GM23248 (cell line): Measurements from ENCODE around the gene ARHGAP26. TPM values are rescaled to one million over a fixed set of nuclear protein-coding genes. Genes with fewer than 3 reads are reported as not detected.

Experiments
- DNase-seq: peaks from one replicate; pipeline ENCODE4 v3.0.0-alpha.2; 2015
- H2AFZ ChIP-seq: fragments of 200-600 bp; sonication (generic); 2 replicates; pipeline ENCODE4 v1.6.1; 2016; ENCODE audit warnings: antibody characterized with exemption
- H3F3A ChIP-seq: fragments of 200-600 bp; sonication (generic); 2 replicates; pipeline ENCODE4 v1.6.1; 2016; ENCODE audit warnings: mild to moderate bottlenecking, antibody characterized with exemption, mixed run types; ENCODE audit not compliant: insufficient read depth
- H3K27ac ChIP-seq: fragments of 200-600 bp; sonication (generic); 2 replicates; pipeline ENCODE4 v1.5.1; 2016; ENCODE audit warnings: mild to moderate bottlenecking
- H3K27me3 ChIP-seq: fragments of 200-600 bp; sonication (generic); replicated peaks from 2 replicates; pipeline ENCODE4 v1.6.1; 2016; ENCODE audit warnings: mild to moderate bottlenecking; ENCODE audit not compliant: insufficient read depth
- H3K36me3 ChIP-seq: fragments of 200-600 bp; sonication (generic); 2 replicates; pipeline ENCODE4 v1.6.1; 2016; ENCODE audit warnings: low read depth, mild to moderate bottlenecking
- H3K4me1 ChIP-seq: fragments of 200-600 bp; sonication (generic); 2 replicates; pipeline ENCODE4 v1.6.1; 2016; ENCODE audit warnings: mild to moderate bottlenecking; ENCODE audit not compliant: insufficient read depth
- H3K4me2 ChIP-seq: fragments of 200-600 bp; sonication (generic); one replicate; pipeline ENCODE4 v1.6.1; 2016; ENCODE audit warnings: mild to moderate bottlenecking; ENCODE audit not compliant: unreplicated experiment
- H3K4me3 ChIP-seq: fragments of 200-600 bp; sonication (generic); 2 replicates; pipeline ENCODE4 v1.5.1; 2016; ENCODE audit warnings: mild to moderate bottlenecking
- H3K79me2 ChIP-seq: fragments of 200-600 bp; sonication (generic); 2 replicates; pipeline ENCODE4 v1.6.1; 2016; ENCODE audit warnings: mild to moderate bottlenecking; ENCODE audit not compliant: insufficient read depth
- H3K9ac ChIP-seq: fragments of 200-600 bp; sonication (generic); 2 replicates; pipeline ENCODE4 v1.6.1; 2016; ENCODE audit warnings: mild to moderate bottlenecking
- H3K9me2 ChIP-seq: fragments of 200-600 bp; sonication (generic); 2 replicates; pipeline ENCODE4 v1.6.1; 2016; ENCODE audit warnings: mixed run types, mild to moderate bottlenecking, moderate library complexity; ENCODE audit not compliant: insufficient read depth
- H3K9me3 ChIP-seq: fragments of 200-600 bp; sonication (generic); one replicate; pipeline ENCODE4 v1.6.1; 2017; ENCODE audit warnings: low read depth
- H4K20me1 ChIP-seq: fragments of 200-600 bp; sonication (generic); 2 replicates; pipeline ENCODE4 v1.6.0; 2016; ENCODE audit not compliant: insufficient read depth
- EZH2 ChIP-seq: fragments of 200-600 bp; sonication (generic); IDR thresholded peaks from 2 replicates; pipeline ENCODE4 v1.6.1; 2018; ENCODE audit warnings: antibody characterized with exemption, mild to moderate bottlenecking; ENCODE audit not compliant: insufficient read depth, poor library complexity, severe bottlenecking
- EZH2phosphoT487 ChIP-seq: fragments of 200-600 bp; sonication (generic); IDR thresholded peaks from 2 replicates; pipeline ENCODE4 v1.6.1; 2018; ENCODE audit warnings: antibody characterized with exemption, moderate library complexity, mild to moderate bottlenecking, low read depth; ENCODE audit not compliant: insufficient read depth
- WGBS, 2 experiments: methylation state at CpG; one replicate each; pipeline ENCODE4 v1.1.6; 2015 to 2017; ENCODE audit warnings: low lambda C conversion rate in 2 of 2, low coverage in 1 of 2; ENCODE audit errors: missing lambda C conversion rate in 2 of 2; 5-methylcytosine and 5-hydroxymethylcytosine counted together
- in situ Hi-C: fragments of 300-500 bp; cut with MboI; formaldehyde crosslinking; loops from 2 replicates; pipeline ENCODE4 v1.15.0; 2020
- polyA plus RNA-seq: library from polyadenylated mRNA; unstranded; fragments of >200 nt; fragmentation: Nextera tagmentation; extraction: Ambion mirVana; gene quantifications from 2 replicates; pipeline ENCODE4 v1.2.1, GENCODE V29; 2016
- total RNA-seq: library from RNA; depleted of rRNA; stranded (reverse); fragments of >200 nt; shearing (Covaris generic); gene quantifications from 2 replicates; pipeline ENCODE4 v1.2.3, GENCODE V29; 2014

ARHGAP26 gene
- total and polyA plus RNA-seq, 2 experiments from 2014 or later: 1.6 to 1.7 TPM

GRCh38 chr5:142842994-142843905 lies 73.1 kb downstream of the ARHGAP26 start:
- peaks cover 21% of the 10 kb centered on the region for H3F3A ChIP-seq
- no peaks in the 10 kb centered on the region for H3K27me3 ChIP-seq
- H3K79me2 ChIP-seq: no peaks in the 10 kb centered on the region
- H3K27ac ChIP-seq: no peak overlapping the region
- no peaks in the 10 kb centered on the region for H3K36me3 ChIP-seq
- no peaks in the 10 kb centered on the region for H3K9me3 ChIP-seq
- peaks cover 31% of the 10 kb centered on the region for H3K4me1 ChIP-seq
- H4K20me1 ChIP-seq: no peaks in the 10 kb centered on the region
- DNase-seq: no peak
- no peak overlapping the region for H3K4me3 ChIP-seq
- TF ChIP-seq EZH2 (no peak), EZH2phosphoT487 (no peak)
- H3K9ac ChIP-seq: no peak overlapping the region
- H2AFZ ChIP-seq: no peak overlapping the region
- no peaks in the 10 kb centered on the region for H3K9me2 ChIP-seq
- H3K4me2 ChIP-seq: no peak overlapping the region
- WGBS, 2 experiments: 70 to 77% methylated on average over 6 of the region's 6 CpGs
- in situ Hi-C loops: no loop called here

GRCh38 chr5:142844866-142845265 lies 74.7 kb downstream of the ARHGAP26 start:
- WGBS, 2 experiments: 74 to 77% methylated on average over 7 of the region's 7 CpGs
- Histone ChIP-seq H3K36me3 (no peaks in the 10 kb centered on the region), H3K4me3 (no peak overlapping the region), H4K20me1 (no peaks in the 10 kb centered on the region), H3K27ac (no peak overlapping the region), H3K9ac (no peak overlapping the region), H3K79me2 (no peaks in the 10 kb centered on the region), H3K4me1 (peaks cover 29% of the 10 kb centered on the region), H3K4me2 (no peak overlapping the region), H3K9me3 (no peaks in the 10 kb centered on the region), H3F3A (peaks cover 18% of the 10 kb centered on the region; the same call in 1 of the 2 replicates), H3K27me3 (no peaks in the 10 kb centered on the region), H2AFZ (no peak overlapping the region), H3K9me2 (no peaks in the 10 kb centered on the region)
- in situ Hi-C loops: no loop called here
- DNase-seq: no peak
- TF ChIP-seq EZH2 (no peak), EZH2phosphoT487 (no peak)

- Histone ChIP-seq H3K4me1 (peaks cover 24% of the 10 kb centered on the region), H3K79me2 (no peaks in the 10 kb centered on the region), H3K4me3 (no peak overlapping the region), H3K27me3 (no peaks in the 10 kb centered on the region), H3K9ac (no peak overlapping the region), H3K27ac (no peak overlapping the region), H3K9me2 (no peaks in the 10 kb centered on the region), H4K20me1 (no peaks in the 10 kb centered on the region), H3F3A (peaks cover 15% of the 10 kb centered on the region; the same call in 1 of the 2 replicates), H3K9me3 (no peaks in the 10 kb centered on the region), H3K36me3 (no peaks in the 10 kb centered on the region), H3K4me2 (no peak overlapping the region), H2AFZ (no peak overlapping the region)
- DNase-seq: no peak
- no peak for TF ChIP-seq EZH2phosphoT487
- no peak for TF ChIP-seq EZH2
- 85% methylated on average over 4 of the region's 4 CpGs for WGBS, 2 experiments
- in situ Hi-C loops: no loop called here
Observed at GRCh38 chr5:142845402-142845921, 75.3 kb downstream of the ARHGAP26 start.

GRCh38 chr5:142845954-142846398 lies 75.8 kb downstream of the ARHGAP26 start:
- no peaks in the 10 kb centered on the region for H3K36me3 ChIP-seq
- DNase-seq: no peak
- no peak overlapping the region for H3K27ac ChIP-seq
- no peaks in the 10 kb centered on the region for H4K20me1 ChIP-seq
- no peak overlapping the region for H2AFZ ChIP-seq
- WGBS, 2 experiments: 82 to 86% methylated on average over 8 to 9 of the region's 9 CpGs
- in situ Hi-C loops: no loop called here
- no peaks in the 10 kb centered on the region for H3K79me2 ChIP-seq
- H3K4me3 ChIP-seq: no peak overlapping the region
- H3K9me3 ChIP-seq: no peaks in the 10 kb centered on the region
- H3K4me1 ChIP-seq: peaks cover 24% of the 10 kb centered on the region
- H3K9ac ChIP-seq: no peak overlapping the region
- peaks cover 15% of the 10 kb centered on the region; the same call in 1 of the 2 replicates for H3F3A ChIP-seq
- no peak overlapping the region for H3K4me2 ChIP-seq
- H3K27me3 ChIP-seq: no peaks in the 10 kb centered on the region
- TF ChIP-seq EZH2phosphoT487: no peak
- TF ChIP-seq EZH2: no peak
- no peaks in the 10 kb centered on the region for H3K9me2 ChIP-seq
